HCT116 (cell line): ENCODE data around the gene BECN2.

ENCODE experiments used
- CEBPB ChIP-seq: IDR thresholded peaks from 2 replicates; pipeline ENCODE4 v1.6.1; 2012; ENCODE audit warnings: low read depth
- CTCF ChIP-seq, 3 experiments: fragments of 200-600 bp in 1 of 3; sonication (generic) in 1 of 3; IDR thresholded peaks in 2 of 3; conservative IDR thresholded peaks in 1 of 3; 2 replicates each; pipeline ENCODE4 v1.5.1; 2012 to 2017; ENCODE audit warnings: low read depth in 2 of 3, low read length in 2 of 3, antibody characterized with exemption in 1 of 3, borderline replicate concordance in 1 of 3, control low read depth in 1 of 3, mild to moderate bottlenecking in 1 of 3, mixed read lengths in 1 of 3, mixed run types in 1 of 3, moderate library complexity in 1 of 3; ENCODE audit not compliant: insufficient read depth in 1 of 3
- EZH2 ChIP-seq: fragments of 200-600 bp; sonication (generic); IDR thresholded peaks from 2 replicates; pipeline ENCODE4 v1.6.1; 2017; ENCODE audit warnings: antibody characterized with exemption, mixed run types
- JUND ChIP-seq: IDR thresholded peaks from 2 replicates; pipeline ENCODE4 v1.6.1; 2012
- POLR2A ChIP-seq: IDR thresholded peaks from 2 replicates; pipeline ENCODE4 v1.7.0; 2011; ENCODE audit warnings: borderline replicate concordance; ENCODE audit not compliant: insufficient read depth, insufficient read length; ENCODE audit errors: extremely low read depth
- REST ChIP-seq: IDR thresholded peaks from 2 replicates; pipeline ENCODE4 v1.6.1; 2012; ENCODE audit warnings: low read depth

- TF ChIP-seq CTCF (IDR thresholded peaks at IDR 0.05 in 2 of 3, conservative IDR thresholded peaks at IDR 0.05 in 1 of 3; ENCODE audit: borderline replicate concordance in 1 of 3, insufficient read depth in 1 of 3, low read depth in 2 of 3, low read length in 2 of 3) (no peak), CEBPB (no peak), REST (no peak), EZH2 (no peak), POLR2A (no peak), JUND (no peak)
These were observed 48.4 kb downstream of the BECN2 start for GRCh38 chr1:242005866-242006535.
